ENCODE data around the gene BHLHE23.

Gene BHLHE23

GRCh38 chr20:63009045-63009961 lies 2.5 kb upstream of the BHLHE23 start:
- no peak for DNase-seq (ENCODE audit: low read depth, low spot score)

- DNase-seq (ENCODE audit: low read depth, low spot score): no peak
Measured at GRCh38 chr20:63008541-63009044, 1.8 kb upstream of the BHLHE23 start.

GRCh38 chr20:63007646-63008488 lies 1.1 kb upstream of the BHLHE23 start:
- DNase-seq (ENCODE audit: low read depth, low spot score): no peak

- no peak for DNase-seq (ENCODE audit: low read depth, low spot score)
Measured at GRCh38 chr20:63007360-63007645, 539 bp upstream of the BHLHE23 start.

- no peak for DNase-seq (ENCODE audit: low read depth, low spot score)
Measured at GRCh38 chr20:63005862-63006539, 763 bp downstream of the BHLHE23 start.

GRCh38 chr20:63005365-63005861 lies 1.4 kb downstream of the BHLHE23 start:
- no peak for DNase-seq (ENCODE audit: low read depth, low spot score)

GRCh38 chr20:63004607-63005364 lies 2.0 kb downstream of the BHLHE23 start:
- no peak for DNase-seq (ENCODE audit: low read depth, low spot score)

- no peak for DNase-seq (ENCODE audit: low read depth, low spot score)
Measured at GRCh38 chr20:63003546-63003945, 3.2 kb downstream of the BHLHE23 start.

- DNase-seq (ENCODE audit: low read depth, low spot score): no peak
Measured at GRCh38 chr20:63002511-63002910, 4.3 kb downstream of the BHLHE23 start.

GRCh38 chr20:63000958-63001357 lies 5.8 kb downstream of the BHLHE23 start:
- DNase-seq (ENCODE audit: low read depth, low spot score): no peak

GRCh38 chr20:63000036-63000435 lies 6.7 kb downstream of the BHLHE23 start:
- DNase-seq (ENCODE audit: low read depth, low spot score): no peak

- no peak for DNase-seq (ENCODE audit: low read depth, low spot score)
Measured at GRCh38 chr20:62999580-62999979, 7.2 kb downstream of the BHLHE23 start.

GRCh38 chr20:62998449-62998848 lies 8.3 kb downstream of the BHLHE23 start:
- DNase-seq (ENCODE audit: low read depth, low spot score): no peak

GRCh38 chr20:62997417-62998035 lies 9.2 kb downstream of the BHLHE23 start:
- no peak for DNase-seq (ENCODE audit: low read depth, low spot score)

GRCh38 chr20:62996596-62996982 lies 10.2 kb downstream of the BHLHE23 start:
- no peak for DNase-seq (ENCODE audit: low read depth, low spot score)

GRCh38 chr20:62995898-62996595 lies 10.7 kb downstream of the BHLHE23 start:
- no peak for DNase-seq (ENCODE audit: low read depth, low spot score)

GRCh38 chr20:62995481-62995880 lies 11.3 kb downstream of the BHLHE23 start:
- no peak for DNase-seq (ENCODE audit: low read depth, low spot score)

GRCh38 chr20:62994869-62995281 lies 11.9 kb downstream of the BHLHE23 start:
- DNase-seq (ENCODE audit: low read depth, low spot score): no peak

- no peak for DNase-seq (ENCODE audit: low read depth, low spot score)
Measured at GRCh38 chr20:62993856-62994494, 12.8 kb downstream of the BHLHE23 start.

GRCh38 chr20:62991863-62992262 lies 14.9 kb downstream of the BHLHE23 start:
- DNase-seq (ENCODE audit: low read depth, low spot score): no peak
